AG09309 (cell line): ENCODE data around the gene IL34.

Experiments used
- DNase-seq: peaks from one replicate; pipeline ENCODE4 v3.0.0-alpha.2; 2010; ENCODE audit warnings: low read depth
- H3K4me3 ChIP-seq: 2 replicates; pipeline ENCODE4 v1.5.1; 2011; ENCODE audit warnings: mild to moderate bottlenecking, low read depth, low read length, moderate library complexity; ENCODE audit not compliant: control insufficient read depth
- TF ChIP-seq, protein P1 (sequence below): IDR thresholded peaks from 2 replicates; pipeline ENCODE4 v1.5.1; 2011; ENCODE audit warnings: mild to moderate bottlenecking, low read depth, low read length, inconsistent platforms; ENCODE audit not compliant: insufficient read depth, control insufficient read depth; ENCODE audit errors: missing control alignments

IL34 gene

DNA sequence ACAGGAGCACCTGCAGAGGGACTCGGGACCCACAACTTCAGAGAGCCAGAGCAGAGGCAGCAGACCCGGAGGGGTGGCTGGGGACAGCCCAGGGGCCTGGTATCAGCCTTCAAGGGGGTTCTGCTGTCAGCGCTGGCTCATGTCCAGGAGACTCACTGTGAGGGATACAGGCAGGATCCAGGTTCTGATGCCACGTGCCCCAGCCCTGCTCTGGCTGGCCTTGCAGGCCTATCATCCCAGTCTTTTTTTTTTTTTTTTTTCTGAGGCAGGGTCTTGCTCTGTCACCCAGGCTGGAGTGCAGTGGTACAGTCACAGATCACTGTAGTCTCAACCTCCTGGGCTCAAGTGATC is 48.5 kb downstream of the IL34 start:
- TF ChIP-seq, protein P1, sequence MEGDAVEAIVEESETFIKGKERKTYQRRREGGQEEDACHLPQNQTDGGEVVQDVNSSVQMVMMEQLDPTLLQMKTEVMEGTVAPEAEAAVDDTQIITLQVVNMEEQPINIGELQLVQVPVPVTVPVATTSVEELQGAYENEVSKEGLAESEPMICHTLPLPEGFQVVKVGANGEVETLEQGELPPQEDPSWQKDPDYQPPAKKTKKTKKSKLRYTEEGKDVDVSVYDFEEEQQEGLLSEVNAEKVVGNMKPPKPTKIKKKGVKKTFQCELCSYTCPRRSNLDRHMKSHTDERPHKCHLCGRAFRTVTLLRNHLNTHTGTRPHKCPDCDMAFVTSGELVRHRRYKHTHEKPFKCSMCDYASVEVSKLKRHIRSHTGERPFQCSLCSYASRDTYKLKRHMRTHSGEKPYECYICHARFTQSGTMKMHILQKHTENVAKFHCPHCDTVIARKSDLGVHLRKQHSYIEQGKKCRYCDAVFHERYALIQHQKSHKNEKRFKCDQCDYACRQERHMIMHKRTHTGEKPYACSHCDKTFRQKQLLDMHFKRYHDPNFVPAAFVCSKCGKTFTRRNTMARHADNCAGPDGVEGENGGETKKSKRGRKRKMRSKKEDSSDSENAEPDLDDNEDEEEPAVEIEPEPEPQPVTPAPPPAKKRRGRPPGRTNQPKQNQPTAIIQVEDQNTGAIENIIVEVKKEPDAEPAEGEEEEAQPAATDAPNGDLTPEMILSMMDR: no peak
- H3K4me3 ChIP-seq: no peak overlapping the region
- DNase-seq: no peak

DNA sequence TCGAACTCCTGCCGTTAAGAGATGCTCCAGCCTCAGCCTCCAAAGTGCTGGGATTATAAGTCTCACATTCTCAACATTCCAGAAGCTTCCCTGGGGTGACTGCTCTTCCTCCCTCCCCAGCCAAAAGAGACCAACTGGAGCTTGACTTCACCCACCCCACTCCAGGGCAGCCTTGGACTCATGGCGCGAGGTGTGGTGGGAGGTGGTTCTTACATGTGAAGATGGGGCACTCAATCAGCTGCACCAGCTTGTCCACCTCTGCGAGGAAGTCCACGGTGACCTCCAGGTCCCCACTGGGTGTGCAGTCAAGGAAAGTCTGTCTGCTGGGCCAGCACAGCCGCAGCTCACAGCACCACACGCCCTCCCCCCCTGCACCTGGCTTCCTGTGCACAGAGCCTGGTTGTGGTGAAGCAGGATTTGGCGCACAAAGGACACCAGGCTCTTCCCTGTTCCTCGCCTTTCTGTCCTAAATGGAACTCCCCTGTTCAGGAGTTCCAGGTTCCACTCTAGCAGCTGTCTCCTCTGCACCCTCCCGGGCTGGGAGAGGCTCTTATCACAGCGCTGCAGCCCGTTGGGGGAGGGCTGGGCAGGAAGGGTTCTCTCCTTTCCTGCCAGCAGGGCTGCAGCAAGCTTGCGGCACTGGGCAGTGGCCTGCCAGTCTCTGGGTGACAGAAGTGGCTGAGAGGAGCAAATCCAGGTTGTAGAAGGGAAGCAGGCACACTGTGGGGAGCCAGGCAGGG is 49.1 kb downstream of the IL34 start:
- TF ChIP-seq, protein P1: no peak
- DNase-seq: no peak
- H3K4me3 ChIP-seq: no peak overlapping the region

DNA sequence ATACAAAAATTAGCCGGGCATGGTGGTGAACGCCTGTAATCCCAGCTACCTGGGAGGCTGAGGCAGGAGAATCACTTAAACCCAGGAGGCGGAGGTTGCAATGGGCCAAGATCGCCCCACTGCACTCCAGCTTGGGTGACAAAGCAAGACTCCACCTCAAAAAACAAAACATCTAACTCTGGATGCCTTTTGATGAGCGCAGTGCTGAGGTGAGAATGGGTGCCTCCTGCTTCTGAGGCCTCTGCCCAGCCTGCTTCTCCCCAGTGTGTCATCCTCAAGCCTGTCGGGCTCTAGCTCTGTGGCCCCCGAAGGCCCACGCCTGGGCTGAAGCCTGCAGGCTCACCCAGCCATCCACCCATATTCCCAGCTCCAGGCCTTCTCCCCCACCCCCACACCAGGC is 50.0 kb downstream of the IL34 start:
- H3K4me3 ChIP-seq: no peak overlapping the region
- TF ChIP-seq, protein P1: no peak
- DNase-seq: no peak

DNA sequence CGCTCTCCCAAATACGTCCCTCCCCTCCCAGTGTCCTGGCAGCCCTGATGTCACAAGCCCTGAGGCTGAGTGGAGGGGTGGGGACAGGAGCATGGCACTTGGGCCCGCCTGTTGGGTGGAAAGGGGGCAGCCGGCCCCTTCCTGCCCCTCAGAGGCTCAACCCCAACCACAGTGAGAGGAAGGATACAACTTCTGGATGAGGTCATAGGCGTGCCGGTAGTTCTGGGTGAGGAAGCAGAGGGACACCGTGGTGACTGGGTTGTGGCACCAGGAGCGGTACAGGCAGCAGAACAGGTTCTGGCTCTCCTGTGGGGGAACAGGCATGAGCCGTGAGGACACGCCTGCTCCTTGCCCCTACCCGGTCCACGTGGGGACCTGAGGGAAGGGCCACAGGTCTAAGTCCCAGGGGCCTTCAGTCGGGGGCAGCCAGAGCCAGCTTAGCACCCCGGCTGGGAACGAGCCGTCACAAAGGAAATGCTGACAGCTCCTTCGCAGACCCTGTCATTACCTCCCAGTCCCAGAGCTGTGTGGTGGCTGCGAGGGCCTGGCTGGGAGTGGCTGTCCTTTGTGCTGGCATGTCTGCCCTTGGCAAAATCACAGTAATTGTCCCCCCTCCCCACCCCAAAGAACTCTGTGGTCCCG is 50.7 kb downstream of the IL34 start:
- no peak for DNase-seq
- TF ChIP-seq, protein P1: no peak

DNA sequence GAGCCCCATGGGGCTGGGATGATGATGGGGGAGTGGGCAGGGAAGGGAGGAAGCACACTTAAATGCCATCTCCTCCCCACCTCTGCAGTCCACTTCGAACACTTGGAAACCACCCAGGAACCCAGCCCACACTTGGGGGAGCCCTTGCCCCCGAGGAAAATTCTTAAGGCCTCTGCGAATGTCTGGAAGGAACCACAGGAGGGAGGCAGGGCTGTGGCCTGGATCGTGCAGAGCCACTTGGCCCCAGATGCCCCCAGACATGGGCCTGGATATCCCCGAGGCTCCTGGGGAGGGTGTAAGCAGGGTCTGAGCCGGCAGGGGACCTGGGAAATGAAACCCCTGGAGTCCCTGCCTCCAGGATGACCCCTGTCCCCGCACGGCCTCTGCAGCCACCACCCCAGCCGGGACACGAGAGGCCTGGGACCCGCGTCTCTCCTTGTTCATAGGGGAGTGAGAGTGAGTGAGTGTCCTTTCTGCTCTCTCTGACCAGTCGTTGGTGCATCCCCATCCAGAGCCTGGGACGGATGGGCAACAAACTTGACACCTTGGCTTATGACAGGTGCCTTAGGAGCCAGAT is 51.3 kb downstream of the IL34 start:
- no peak overlapping the region for H3K4me3 ChIP-seq
- TF ChIP-seq, protein P1: peak; percentile 27
- no peak for DNase-seq

More for the DNA sequence above, 50.7 kb downstream of the IL34 start:
- H3K4me3 ChIP-seq: no peak overlapping the region

DNA sequence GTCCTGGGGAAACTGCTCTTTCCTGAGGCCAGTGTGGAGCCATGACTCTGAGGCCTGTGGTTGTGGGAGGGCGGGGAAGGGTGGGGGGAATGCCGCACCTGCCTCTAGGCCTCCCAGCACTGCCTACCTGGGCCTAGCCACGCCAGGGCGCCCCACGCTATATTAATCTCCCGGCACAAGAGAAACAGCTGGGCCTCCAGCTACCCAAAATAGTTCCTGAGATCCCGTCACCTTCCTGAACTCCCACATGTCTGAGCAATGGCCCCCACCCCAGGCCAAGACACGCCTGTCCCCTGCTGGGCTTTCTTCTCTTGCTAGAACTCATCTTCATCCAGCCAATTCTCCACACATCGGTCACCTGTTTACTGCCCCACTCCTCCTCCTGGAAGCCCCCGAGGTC is 52.5 kb downstream of the IL34 start:
- no peak for DNase-seq
- TF ChIP-seq, protein P1: no peak
- no peak overlapping the region for H3K4me3 ChIP-seq
